Measurements from ENCODE around the gene NXN.
A peak's percentile ranks its signal among the peaks of the same experiment; 100 is the strongest.
"Not testable (repeated sequence)": the region's sequence is repeated elsewhere in the genome, so short reads cannot be mapped to it uniquely, and the experiment has no call there.

Gene NXN

DNA sequence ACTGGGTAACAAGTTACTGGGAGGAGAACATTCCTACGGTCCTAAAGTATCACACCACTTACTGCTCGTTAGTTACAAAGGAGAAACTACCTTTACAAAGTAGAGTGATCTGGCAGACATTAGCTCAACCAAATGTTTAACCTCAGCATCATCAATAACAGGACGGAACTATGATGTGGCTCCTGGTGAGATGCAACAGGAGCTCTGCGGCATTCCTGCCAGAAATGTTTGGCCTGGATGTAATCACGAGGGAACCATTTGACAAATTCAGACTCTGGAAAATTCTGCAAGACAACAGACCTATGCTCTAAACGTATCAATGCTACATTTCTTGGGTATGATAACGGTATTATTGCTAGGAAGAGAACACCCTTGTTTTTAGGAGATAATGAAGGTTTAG is 117.0 kb downstream of the NXN start:
- DNase-seq (ENCODE audit: low spot score) = no peak

DNA sequence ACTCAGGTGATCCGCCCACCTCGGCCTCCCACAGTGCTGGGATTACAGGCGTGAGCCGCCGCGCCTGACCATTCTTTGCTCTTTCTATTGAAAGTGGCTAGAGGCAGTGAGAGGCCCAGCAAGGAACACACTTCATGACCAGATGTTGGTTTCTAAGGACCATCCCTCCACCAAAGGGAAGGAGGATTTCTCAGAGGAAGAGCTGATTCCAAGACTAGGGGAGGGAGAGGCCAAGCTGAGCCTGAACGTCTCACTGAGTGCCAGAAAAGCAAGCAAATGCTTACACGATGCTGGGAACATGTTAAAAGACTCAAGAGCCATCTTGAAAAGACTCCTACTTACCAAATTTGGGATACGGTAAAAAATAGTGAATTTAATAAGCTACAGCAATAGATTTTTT is 118.2 kb downstream of the NXN start:
- no peak for DNase-seq (ENCODE audit: low spot score)

DNA sequence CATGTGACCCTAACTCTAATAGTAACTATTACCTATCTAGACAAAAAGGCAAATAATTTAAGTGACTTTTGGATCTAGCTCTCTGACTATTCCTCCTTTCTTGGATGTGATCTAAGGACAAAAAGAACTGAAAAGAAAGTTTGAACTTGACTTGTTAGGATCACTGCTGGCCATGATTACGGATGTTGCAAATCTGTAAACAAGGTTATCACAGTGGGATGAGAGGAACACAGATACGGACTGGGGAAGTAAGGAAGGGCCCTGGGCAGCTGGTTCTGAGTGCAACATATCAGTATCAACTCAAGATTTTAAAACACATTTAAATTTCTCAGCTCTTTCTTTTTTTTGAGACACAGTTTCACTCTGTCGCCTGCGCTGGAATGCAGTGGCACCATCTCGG is 118.8 kb downstream of the NXN start:
- DNase-seq (ENCODE audit: low spot score) = no peak

DNA sequence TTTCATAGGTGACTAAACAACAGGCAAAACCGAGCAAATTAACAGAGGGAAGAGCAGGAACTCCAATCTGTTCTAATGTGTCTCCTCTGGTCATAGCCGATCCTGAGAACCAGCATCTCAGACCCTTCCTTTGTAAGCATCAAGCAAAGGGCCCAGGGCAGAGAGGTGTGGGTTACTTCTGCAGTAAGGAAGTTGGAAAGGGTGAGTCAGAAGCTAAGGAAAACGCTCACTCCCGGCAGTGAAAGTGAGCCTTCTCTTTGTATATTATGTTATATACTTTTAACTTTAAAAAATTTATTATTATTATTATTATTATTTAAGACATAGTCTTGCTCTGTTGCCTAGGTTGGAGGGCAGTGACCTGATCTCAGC is 119.8 kb downstream of the NXN start:
- peak; percentile 32 for DNase-seq (ENCODE audit: low spot score)

DNA sequence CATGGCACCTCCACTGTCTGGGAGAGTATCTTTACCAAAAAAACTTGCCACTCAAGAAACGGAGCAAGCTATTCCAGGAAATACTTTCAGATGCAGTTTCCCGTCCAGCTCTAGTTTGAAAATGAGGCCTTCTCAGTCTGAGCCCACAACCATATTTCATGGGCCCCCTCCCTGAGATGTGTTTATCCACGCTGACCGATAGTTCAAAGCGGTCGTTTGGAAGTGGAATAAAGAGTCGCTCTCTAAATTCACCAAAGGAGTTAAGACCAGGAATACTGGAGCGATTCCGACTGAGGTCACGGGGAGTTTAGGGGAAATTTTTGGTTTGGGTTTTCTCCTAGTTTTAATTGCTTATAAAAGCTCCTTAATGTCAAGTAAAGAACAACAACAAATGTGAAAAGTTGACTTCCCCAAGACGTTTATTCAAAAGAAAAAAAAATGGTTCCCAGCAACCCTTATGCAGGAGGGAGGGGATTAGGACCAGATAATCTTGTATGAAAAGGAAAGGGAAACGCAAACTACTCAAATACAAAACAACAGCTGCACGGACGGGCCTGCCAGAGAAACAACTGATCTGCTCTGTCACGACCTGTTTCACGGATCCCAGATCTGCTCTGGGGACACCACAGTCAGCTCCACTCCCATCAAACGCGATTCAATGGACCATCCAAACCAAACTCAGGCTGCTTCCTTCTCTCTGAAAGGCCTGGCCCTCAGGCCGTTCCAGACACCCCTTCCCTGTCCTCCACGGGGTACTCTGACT is 120.3 kb downstream of the NXN start:
- peak; percentile 25 for DNase-seq (ENCODE audit: low spot score)

DNA sequence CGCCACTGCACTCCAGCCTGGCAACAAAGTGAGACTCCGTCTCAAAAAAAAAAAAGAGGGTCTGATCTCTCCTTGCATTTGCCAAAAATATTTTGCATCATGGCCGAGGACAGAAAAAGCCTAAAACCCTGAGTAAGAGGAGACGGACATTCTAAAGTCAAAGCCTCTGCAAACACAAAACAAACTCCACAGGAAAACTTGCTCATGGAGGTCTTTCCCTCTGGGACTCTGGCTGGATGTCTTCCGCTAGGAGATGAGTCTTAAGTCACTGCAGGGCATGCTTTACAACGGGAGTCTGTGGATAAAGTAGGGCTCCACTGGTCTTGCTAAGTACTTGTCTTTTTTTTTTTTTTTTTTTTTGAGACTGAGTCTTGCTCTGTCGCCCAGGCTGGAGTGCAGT is 123.4 kb downstream of the NXN start:
- DNase-seq (ENCODE audit: low spot score) = no peak

DNA sequence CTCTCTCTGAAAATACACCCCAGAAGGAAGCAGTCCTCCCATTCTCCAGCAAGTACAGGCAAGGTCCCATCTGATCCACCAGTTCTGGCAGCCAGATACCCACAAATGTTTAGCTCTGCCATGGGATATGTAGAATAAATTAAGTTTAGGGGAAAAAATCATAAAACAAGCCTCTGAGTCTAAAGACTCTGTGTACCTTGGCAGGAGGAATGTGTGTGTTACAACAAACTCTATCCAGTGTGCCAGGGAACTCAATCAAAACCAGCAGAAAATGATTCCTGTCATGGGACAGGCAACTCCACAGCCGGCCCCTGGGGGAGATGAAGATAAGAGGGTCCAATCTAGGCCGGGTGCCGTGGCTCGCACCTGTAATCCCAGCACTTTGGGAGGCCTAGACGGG is 124.0 kb downstream of the NXN start:
- DNase-seq (ENCODE audit: low spot score) = no peak

DNA sequence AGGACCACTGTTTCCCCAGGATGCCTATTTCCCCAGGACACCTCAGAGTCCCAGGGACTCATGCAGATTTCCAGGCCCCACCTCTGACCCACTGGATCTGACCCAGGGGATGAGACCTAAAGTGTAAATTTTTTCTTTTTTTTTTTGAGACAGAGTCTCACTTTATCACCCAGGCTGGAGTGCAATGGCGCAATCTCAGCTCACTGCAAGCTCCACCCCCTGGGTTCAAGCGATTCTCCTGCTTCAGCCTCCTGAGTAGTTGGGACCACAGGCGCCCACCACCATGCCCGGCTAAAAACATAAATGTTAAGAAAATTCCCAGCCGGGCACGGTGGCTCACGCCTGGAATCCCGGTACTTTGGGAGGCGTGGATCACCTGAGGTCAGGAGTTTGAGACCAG is 126.7 kb downstream of the NXN start:
- DNase-seq (ENCODE audit: low spot score) = not testable (repeated sequence)

DNA sequence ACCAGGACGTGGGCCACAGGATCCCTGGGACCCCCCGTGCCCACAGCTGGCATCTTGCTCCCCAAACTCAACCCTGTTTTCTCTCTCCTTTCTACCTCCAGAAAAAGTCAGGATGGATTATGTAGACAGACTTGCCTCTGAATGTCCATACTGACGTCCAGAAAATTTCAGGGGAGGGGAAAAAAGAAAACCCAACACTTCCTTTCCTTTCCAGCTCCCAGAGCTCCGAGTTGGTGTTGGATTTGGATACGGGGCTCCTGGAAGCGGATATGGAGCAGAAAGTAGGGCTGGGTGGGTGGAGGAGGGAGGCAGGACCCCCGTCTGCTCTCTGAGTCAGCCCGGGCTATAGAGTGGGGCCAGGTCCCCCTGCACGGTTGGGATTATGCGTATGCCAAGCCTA is 127.2 kb downstream of the NXN start:
- DNase-seq (ENCODE audit: low spot score) = no peak

DNA sequence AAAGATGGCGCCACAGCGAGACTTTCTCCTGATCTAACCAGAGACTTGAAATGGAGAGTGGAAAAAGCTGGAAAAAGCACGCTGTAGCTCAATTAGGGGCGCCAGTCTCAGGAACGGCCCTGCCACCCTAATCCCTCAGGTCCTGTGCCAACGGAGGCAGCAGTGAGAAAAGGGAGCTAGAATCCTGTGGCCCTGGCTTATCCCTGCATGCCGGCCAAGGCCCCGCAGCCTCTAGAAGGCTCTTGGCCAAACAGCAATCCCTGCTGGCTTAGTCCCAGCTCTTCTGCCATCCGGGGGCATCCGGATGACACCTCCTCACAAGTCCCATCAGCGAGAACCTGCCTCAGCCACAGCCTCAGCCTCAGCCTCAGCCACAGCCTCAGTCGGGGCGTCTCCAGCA is 127.7 kb downstream of the NXN start:
- no peak for DNase-seq (ENCODE audit: low spot score)

DNA sequence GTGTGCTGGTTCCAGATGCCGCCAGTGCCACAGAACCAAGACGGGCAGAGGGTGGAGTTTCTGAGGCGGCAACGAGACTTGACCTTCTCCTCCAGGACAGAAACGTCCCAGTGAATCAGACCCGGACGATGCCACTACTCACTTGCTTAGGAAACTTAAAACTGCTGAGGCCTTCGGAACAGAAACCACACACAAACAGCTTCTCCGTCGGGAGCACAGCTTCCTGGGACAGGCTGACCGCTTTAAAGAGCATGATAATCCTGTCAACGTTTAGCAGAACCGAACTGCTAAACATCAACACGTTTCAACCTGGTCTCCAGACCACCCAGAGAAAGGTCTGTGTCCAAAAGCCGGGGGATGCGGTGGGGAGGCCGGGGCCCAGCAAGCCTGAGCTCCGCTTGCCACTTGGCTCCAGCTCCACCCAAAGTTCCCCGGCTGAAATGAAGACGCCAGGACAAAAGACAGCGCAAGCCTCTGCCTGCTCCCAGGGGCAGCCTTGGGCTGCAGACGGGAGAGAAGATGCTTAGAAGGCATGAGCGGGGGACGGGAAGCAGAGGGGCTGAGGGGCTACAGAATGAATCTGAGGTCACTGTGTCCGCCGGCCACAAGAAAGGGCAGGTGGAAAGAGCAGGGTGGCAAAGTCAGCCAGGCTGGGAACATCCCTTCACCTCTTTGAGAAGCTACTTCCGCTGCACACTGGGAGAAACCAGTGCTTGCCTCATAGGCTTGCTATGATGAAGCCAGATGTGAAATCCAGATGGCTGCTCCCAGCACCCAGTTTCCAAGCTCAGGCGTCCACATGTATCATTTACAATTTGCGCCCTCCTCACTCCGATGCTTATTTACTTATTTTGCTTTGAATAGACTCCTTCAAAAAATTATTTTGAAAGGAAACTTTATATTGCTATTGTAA is 128.5 kb downstream of the NXN start:
- peak; percentile 58 for DNase-seq (ENCODE audit: low spot score)

DNA sequence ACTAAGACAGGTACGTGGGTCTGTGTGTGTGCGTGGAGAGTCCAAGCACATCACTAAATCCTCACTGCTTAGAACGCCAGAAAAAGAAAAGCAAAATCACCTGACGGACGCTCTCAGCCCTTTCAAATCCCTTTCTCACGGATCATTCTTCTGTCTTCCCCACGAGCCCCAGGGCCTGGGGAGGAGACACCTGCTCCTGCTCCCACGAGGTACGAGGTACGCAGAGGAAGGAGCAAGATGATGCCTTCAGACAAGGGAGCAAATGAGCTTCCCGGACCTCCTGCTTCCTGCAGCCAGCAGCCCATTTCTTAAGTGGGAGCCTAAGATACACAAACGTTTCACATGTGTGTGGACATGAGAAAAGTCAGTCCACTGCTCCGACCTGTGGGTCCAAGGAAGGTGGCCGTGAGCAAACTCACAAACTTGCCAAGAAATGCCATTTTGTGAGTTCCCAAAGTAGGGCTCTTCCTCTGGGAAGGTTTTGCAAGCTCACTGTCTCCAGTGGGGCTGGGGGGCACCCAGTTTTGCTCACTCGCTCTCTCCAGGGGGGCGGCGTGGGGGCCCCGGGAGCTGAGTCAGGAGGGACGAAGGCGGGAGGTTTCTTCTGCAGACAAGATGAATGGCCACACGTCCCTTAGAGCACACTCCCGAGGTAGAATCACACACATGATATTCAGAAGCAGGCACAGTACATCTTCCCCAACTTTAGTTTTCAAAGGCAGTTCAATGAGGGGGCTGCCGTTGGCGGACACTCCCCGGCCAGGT is 129.3 kb downstream of the NXN start:
- DNase-seq (ENCODE audit: low spot score) = no peak

DNA sequence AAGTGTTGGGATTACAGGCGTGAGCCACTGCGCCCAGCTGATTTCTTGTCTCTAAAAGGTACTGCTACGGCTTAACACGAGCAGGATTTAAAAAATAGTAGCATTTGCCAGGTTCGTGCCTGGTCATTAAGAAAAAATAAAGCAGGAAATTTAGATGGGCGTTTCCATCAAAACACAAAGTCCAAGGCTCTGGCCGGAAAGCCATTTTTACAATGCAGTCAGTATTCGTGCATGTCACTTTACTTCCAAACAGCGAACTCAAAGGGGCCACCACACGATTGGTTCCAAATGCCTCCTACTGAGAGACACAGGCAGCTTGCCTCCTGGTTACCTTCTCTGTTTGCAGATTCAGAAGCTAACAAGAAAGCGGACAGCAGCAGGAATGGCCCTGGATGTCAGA is 131.2 kb downstream of the NXN start:
- no peak for DNase-seq (ENCODE audit: low spot score)

DNA sequence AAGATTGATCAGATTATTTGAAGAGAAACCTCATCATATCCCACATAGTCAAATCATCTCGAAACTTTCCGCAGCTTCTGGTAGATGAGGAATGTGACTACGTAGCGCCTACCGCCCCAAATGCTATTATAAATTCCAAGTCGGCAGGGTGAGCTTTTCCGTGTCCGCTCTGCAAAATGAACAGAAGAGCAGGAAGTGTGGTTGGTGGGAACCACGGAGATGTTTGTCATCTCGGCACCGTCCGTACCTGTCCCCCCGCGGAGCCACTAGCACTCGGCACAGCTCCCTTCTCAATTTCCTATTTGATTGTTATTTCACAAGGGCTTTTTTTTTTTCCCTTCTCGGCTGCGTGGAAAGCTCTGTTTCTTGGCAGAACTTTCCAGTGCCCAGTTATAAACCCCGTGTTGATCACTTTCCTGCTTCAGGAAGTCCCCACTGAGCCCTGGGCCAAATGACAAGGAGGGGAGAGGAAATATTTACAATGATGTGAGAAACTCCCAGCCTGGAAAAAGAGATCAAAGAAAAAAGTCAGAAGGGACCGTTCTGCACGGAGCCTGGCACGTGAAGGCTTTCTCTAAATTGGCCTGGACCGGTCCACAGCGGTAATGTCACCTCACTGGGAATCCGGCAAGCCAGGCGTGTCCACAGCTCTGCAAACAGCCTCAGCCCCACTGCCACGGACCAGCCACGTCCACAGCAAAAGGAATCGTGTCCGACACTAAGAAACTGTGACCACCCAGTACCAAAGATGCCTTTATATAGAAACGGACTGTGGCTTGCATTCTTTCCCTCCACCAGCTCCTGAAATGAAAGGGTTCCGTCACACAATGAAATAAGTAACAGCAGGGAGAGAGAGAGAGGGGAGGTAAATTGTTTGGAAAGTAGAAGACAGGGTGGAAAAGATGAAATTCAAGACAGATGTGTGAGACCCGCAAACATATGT is 132.4 kb downstream of the NXN start:
- DNase-seq (ENCODE audit: low spot score) = peak; percentile 61

DNA sequence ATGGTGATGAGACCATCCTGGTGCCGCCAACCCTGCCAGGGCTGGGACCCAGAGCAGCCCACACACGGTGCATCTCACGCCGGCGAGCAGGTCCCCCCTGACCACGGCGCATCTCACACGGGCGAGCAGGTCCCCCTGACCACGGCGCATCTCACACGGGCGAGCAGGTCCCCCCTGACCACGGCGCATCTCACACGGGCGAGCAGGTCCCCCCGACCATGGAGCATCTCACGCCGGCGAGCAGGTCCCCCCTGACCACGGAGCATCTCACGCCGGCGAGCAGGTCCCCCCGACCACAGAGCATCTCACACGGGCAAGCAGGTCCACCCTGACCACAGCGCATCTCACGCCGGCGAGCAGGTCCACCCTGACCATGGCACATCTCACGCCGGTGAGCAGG is 138.3 kb downstream of the NXN start:
- no peak for DNase-seq (ENCODE audit: low spot score)

DNA sequence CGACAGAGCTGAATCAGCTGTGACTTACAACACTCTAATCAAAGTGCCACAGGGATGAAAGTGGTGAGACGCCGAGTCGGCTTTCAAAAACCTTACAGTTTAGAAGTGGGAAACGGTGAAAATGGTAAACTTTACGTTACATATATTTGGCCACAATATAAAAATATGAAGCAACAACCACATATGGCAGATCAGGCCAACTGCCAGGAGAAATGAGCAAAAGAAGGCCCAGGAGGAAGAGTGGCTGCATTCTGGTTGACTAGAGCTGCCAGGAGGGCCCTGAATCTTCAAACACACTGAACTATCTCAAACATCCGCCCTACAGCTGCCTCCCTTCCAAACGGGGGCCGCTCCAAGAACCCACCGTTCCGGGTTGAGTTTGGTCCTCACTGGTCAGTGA is 141.1 kb downstream of the NXN start:
- DNase-seq (ENCODE audit: low spot score) = no peak

DNA sequence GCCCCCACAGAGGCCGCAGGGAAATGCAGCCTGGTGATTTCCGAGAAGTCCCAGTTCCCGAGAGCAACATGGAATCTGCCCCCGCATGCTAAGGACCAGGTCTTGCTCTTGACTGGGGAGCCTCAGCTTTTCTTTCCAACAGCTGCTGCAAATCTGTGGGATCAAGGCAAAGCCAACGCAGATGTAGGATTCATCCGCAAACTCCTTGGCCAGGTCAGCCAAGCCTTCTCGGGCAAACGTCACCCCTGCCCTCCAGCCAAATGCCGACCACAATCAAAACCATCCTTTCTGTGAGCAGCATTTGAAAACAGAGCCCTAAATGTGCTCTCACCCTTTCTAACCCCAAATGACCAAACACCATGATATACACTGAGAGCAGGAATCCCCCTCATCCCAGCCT is 143.4 kb downstream of the NXN start:
- DNase-seq (ENCODE audit: low spot score) = peak; percentile 31

DNA sequence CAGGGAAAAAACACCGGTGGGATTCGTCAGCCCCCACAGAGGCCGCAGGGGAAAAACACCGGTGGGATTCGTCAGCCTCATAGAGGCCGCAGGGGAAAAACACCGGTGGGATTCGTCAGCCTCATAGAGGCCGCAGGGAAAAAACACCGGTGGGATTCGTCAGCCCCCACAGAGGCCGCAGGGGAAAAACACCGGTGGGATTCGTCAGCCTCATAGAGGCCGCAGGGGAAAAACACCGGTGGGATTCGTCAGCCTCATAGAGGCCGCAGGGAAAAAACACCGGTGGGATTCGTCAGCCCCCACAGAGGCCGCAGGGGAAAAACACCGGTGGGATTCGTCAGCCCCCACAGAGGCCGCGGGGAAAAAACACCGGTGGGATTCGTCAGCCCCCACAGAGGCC is 143.9 kb downstream of the NXN start:
- not testable (repeated sequence) for DNase-seq (ENCODE audit: low spot score)

DNA sequence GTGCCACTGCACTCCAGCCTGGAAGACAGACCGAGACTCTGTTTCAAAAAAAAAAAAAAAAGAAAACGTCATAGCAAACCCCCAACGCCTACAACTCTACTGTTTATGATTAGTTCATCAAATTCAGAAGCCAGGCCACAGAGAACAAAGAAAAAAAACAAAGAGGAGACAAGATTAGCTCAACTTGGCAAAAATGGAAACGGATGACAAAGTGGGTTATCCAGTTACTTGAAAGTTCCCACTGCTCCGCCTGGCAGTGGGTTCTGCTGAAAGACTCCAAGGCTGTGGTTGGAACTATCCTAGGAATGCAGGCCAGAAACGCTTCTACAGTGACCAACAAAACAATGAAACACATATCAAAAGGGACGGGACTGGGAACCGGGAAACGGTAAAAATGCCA is 144.3 kb downstream of the NXN start:
- DNase-seq (ENCODE audit: low spot score) = peak; percentile 91

DNA sequence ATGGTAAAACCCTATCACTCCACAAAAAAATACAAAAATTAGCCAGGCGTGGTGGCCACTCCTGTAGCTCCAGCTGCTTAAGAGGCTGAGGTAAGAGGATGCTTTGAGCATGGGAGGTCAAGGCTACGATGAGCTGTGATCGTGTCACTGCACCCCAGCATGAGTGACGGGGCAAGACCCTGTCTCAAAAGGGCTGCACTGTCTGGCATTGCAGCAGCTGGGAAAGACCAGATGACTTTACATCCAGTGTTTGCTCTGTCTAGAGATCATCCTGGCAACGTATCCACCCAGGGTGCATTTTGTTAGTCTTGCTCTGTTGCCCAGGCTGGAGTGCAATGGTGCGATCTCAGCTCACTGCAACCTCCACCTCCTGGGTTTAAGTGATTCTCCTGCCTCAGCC is 145.4 kb downstream of the NXN start:
- no peak for DNase-seq (ENCODE audit: low spot score)

DNA sequence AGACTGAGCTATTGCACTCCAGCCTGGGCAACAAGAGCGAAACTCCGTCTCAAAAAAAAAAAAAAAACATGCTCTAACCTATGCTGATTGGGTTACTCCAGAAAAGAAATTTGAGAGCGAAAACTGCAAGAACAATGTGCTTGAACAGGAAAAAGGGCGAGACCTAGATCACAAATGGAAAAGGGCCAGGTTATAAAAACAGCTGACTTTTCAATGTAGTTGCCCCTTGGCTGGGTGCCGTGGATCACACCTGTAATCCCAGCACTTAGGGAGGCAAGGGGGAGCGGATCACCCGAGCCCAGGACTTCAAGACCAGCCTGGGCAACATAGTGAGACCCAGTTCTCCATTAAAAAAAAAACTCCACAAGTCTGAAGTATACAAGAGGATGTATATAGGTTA is 148.6 kb downstream of the NXN start:
- DNase-seq (ENCODE audit: low spot score) = no peak

DNA sequence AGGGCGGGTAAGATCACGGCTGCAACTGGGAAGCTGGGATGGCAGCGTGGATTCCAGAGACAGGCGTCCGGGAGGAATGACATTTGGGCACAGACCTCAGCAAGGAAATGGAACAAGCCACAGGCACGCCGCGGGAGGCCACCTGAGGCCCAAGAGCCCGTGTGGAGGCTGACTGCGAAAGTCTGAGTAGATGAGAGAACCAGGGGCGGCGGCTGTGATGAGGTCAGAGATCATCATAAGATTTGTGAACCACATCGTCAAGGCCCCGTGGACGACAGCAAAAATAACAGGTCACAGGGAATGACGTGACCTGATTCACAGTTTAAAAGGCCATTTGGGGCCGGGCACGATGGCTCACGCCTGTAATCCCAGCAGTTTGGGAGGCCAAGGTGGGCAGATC is 149.2 kb downstream of the NXN start:
- no peak for DNase-seq (ENCODE audit: low spot score)
